Heart right ventricle (tissue), 16 donors: ENCODE results near the gene PPIP5K1. TPM values are rescaled to one million over a fixed set of nuclear protein-coding genes. Genes with fewer than 3 reads are reported as not detected.

ENCODE experiments used
- ATAC-seq, 8 donors: fragments of 200-7000 bp; cut with Tn5 transposase; one replicate each; pipeline ENCODE4 v1.9.1; 2020; ENCODE audit warnings: mild to moderate bottlenecking in 8 of 8, moderate library complexity in 8 of 8, moderate number of reproducible peaks in 1 of 8
- DNase-seq, 2 donors: peaks; one replicate each; pipeline ENCODE4 v3.0.0-alpha.2; 2020
- H3K27ac ChIP-seq, 10 donors: fragments of 200-600 bp; sonication (generic) in 2 of 10; one replicate each; pipeline versions ENCODE4 v1.5.0 to v1.8.0; 2020 to 2022; ENCODE audit warnings: mild to moderate bottlenecking in 3 of 10
- H3K27me3 ChIP-seq, 7 donors: fragments of 200-600 bp; one replicate each; pipeline ENCODE4 v1.8.0; 2021 to 2022; ENCODE audit warnings: mild to moderate bottlenecking in 2 of 7
- H3K36me3 ChIP-seq, 9 donors: fragments of 200-600 bp; sonication (generic) in 1 of 9; one replicate each; pipeline versions ENCODE4 v1.5.0 to v1.8.0; 2020 to 2022; ENCODE audit warnings: mild to moderate bottlenecking in 2 of 9
- H3K4me1 ChIP-seq, 9 donors: fragments of 200-600 bp; sonication (generic) in 1 of 9; one replicate each; pipeline versions ENCODE4 v1.5.0 to v1.8.0; 2020 to 2022; ENCODE audit warnings: mild to moderate bottlenecking in 4 of 9
- H3K4me3 ChIP-seq, 10 donors: fragments of 200-600 bp; sonication (generic) in 2 of 10; one replicate each; pipeline versions ENCODE4 v1.5.0 to v1.8.0; 2020 to 2022; ENCODE audit warnings: mild to moderate bottlenecking in 7 of 10, moderate library complexity in 2 of 10
- H3K9me3 ChIP-seq, 11 donors: fragments of 200-600 bp in 10 of 11; sonication (generic) in 2 of 11; one replicate each; pipeline versions ENCODE4 v1.5.0 to v1.8.0; 2013 to 2022; ENCODE audit warnings: mild to moderate bottlenecking in 2 of 11, control low read depth in 1 of 11, moderate library complexity in 1 of 11
- WGBS, 2 donors: extraction: QIAGEN DNeasy Blood & Tissue Kit; methylation state at CpG; one replicate each; pipeline ENCODE4 v1.1.7; 2013; ENCODE audit warnings: inconsistent platforms in 1 of 2; 5-methylcytosine and 5-hydroxymethylcytosine counted together
- intact Hi-C, 10 donors: fragments of 100-400 bp; cut with DNase I; formaldehyde crosslinking; loops; one replicate each; pipeline versions ENCODE4 v1.11.1 to v1.14.2; 2022
- polyA plus RNA-seq, 2 donors: library from polyadenylated mRNA; stranded (reverse); fragments of 200-250 nt; gene quantifications; one replicate each; pipeline ENCODE4 v1.2.3, GENCODE V29; 2013
- total RNA-seq, 10 donors: library from RNA; stranded (reverse); fragmentation: NEBNext Ultra II Directional in 3 of 10; extraction: Animal tissue kit (Norgen Biotek cat#: 25700) in 3 of 10; gene quantifications; one replicate each; pipeline versions ENCODE4 v1.2.1 to v1.2.4, GENCODE V29; 2021 to 2023
- TF ChIP-seq, protein P1 (sequence below), 9 donors: fragments of 200-600 bp; sonication (generic) in 2 of 9; IDR thresholded peaks; one replicate each; pipeline versions ENCODE4 v1.5.0 to v1.8.0; 2021 to 2022; ENCODE audit warnings: antibody characterized with exemption in 9 of 9, mild to moderate bottlenecking in 5 of 9, moderate library complexity in 1 of 9
- donor health status: Arrhythmogenic right ventricular cardiomyopathy.
- donor health status: ischemic (EF 13 %, LVEDD 7.1; RV severe dilation, severe dysfunction).
- donor health status: healthy with polysubstance abuse.
- donor health status: DM: no; HTN: yes; CAD: no.
- donor health status: DM: no; HTN: no; CAD: no.
- donor health status: ischemic (EF 25% LVEDD 6.9; RV normal size, moderate dysfunction).
- donor health status: ischemic (EF 25% LVEDD 5.7; RV mildly dilated, moderate dysfunction).
- donor health status: healthy.
- donor health status: DM: yes; HTN: yes; CAD: no.
- donor health status: Ischemic cardiomyopathy.
- donor health status: ischemic (EF 35%, LVEDD 5.7; RV mildly dilated, moderate dysfunction).
- donor health status: nonischemic (EF 11% LVEDD 7.7; RV severe dilation, severe dysfunction).
- donor health status: DM: yes; HTN: yes; CAD: no.
- donor health status: PGD.
- donor health status: ischemic (EF 29% LVEDD 5.4; RV normal size, mild dysfunction).
- donor health status: nonischemic (EF 23%, LVEDD 6.1; RV moderate dilation, normal function).

The PPIP5K1 gene
- total and polyA plus RNA-seq, 12 donors: 3.2 to 33.9 (median 16.2) TPM

GRCh38 chr15:43552256-43552655 is 37.8 kb downstream of the PPIP5K1 start:
- H3K36me3 ChIP-seq: peaks cover 0 to 55% (median 12%) of the 10 kb centered on the region in 9 donors
- H3K9me3 ChIP-seq: peaks cover 0 to 8% (median 0%) of the 10 kb centered on the region in 11 donors
- no peak for ATAC-seq
- no peak overlapping the region for H3K4me3 ChIP-seq
- peaks cover 0 to 5% (median 0%) of the 10 kb centered on the region in 9 donors for H3K4me1 ChIP-seq
- no peak for DNase-seq
- H3K27ac ChIP-seq: no peak overlapping the region
- 95% methylated on average over 4 of the region's 4 CpGs for WGBS, 2 donors
- no peaks in the 10 kb centered on the region for H3K27me3 ChIP-seq
- intact Hi-C loops: no loop called here
- TF ChIP-seq, protein P1, sequence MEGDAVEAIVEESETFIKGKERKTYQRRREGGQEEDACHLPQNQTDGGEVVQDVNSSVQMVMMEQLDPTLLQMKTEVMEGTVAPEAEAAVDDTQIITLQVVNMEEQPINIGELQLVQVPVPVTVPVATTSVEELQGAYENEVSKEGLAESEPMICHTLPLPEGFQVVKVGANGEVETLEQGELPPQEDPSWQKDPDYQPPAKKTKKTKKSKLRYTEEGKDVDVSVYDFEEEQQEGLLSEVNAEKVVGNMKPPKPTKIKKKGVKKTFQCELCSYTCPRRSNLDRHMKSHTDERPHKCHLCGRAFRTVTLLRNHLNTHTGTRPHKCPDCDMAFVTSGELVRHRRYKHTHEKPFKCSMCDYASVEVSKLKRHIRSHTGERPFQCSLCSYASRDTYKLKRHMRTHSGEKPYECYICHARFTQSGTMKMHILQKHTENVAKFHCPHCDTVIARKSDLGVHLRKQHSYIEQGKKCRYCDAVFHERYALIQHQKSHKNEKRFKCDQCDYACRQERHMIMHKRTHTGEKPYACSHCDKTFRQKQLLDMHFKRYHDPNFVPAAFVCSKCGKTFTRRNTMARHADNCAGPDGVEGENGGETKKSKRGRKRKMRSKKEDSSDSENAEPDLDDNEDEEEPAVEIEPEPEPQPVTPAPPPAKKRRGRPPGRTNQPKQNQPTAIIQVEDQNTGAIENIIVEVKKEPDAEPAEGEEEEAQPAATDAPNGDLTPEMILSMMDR (IDR thresholded peaks at IDR 0.05): no peak

DNA sequence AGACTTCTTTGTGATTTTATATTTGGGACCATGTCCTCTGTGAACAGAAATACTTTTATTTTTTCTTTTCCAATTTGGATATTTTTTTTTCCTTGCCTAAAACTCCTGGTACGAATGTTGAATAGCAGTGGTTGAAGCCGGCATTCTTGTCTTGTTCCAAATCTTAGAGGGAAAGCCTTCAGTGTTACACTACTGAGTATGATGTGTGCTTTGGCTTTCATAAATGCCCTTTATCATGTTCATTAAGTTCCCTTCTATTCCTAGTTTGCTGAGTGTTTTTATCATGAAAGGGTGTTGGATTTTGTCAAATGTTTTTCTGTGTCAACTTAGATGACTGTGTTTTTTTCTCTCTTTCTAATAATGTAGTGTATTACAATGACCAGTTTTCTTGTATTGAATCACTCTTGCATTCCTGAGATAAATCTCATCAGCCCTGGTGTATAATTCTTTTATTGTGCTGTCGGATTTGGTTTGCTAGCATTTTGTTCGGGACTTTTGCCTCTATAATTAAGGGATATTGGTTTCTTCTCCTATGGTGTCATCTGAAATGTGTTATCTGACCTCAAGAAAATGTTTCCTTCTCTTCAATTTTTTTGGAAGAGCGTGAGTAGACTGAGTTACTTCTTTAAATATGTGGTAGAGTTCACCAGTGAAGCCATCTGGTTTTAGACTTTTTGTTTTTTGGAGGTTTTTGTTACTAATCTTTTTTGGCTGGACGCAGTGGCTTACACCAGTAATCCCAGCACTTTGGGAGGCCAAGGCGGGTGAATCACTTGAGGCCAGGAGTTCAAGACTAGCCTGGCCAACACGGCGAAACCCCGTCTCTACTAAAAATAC is 39.3 kb downstream of the PPIP5K1 start:
- Histone ChIP-seq H3K36me3 (peaks cover 0 to 45% (median 3%) of the 10 kb centered on the region in 9 donors), H3K9me3 (peaks cover 0 to 9% (median 0%) of the 10 kb centered on the region in 11 donors), H3K4me1 (peaks cover 0 to 5% (median 0%) of the 10 kb centered on the region in 9 donors), H3K27ac (peak overlapping the region in 1 of 10 donors; percentile 41), H3K27me3 (no peaks in the 10 kb centered on the region), H3K4me3 (no peak overlapping the region)
- TF ChIP-seq, protein P1 (IDR thresholded peaks at IDR 0.05): no peak
- ATAC-seq (peak in 3 of 8 donors; percentile 46 to 70 (median 65)), DNase-seq (no peak)
- intact Hi-C loops: no loop called here
- WGBS, 2 donors: 64 to 70% methylated on average over 10 of the region's 10 CpGs

- ATAC-seq (no peak), DNase-seq (no peak)
- Histone ChIP-seq H3K27ac (no peak overlapping the region), H3K4me3 (no peak overlapping the region), H3K27me3 (no peaks in the 10 kb centered on the region), H3K36me3 (peaks cover 0 to 28% (median 3%) of the 10 kb centered on the region in 9 donors), H3K9me3 (peaks cover 0 to 17% (median 4%) of the 10 kb centered on the region in 11 donors), H3K4me1 (peaks cover 0 to 5% (median 0%) of the 10 kb centered on the region in 9 donors)
- intact Hi-C loops: no loop called here
- WGBS, 2 donors: 99 to 100% methylated on average over 2 of the region's 2 CpGs
- TF ChIP-seq, protein P1 (IDR thresholded peaks at IDR 0.05): no peak
These were observed 42.5 kb downstream of the PPIP5K1 start for GRCh38 chr15:43547539-43547938.

GRCh38 chr15:43545426-43545825 is 44.6 kb downstream of the PPIP5K1 start:
- ATAC-seq (no peak), DNase-seq (no peak)
- WGBS, 2 donors: 89 to 95% methylated on average over 1 of the region's 1 CpG
- Histone ChIP-seq H3K27ac (no peak overlapping the region), H3K4me3 (no peak overlapping the region), H3K9me3 (peaks cover 0 to 17% (median 4%) of the 10 kb centered on the region in 11 donors), H3K36me3 (peaks cover 0 to 21% (median 3%) of the 10 kb centered on the region in 9 donors), H3K4me1 (peaks cover 0 to 3% (median 0%) of the 10 kb centered on the region in 9 donors), H3K27me3 (no peaks in the 10 kb centered on the region)
- intact Hi-C loops: no loop called here
- TF ChIP-seq, protein P1 (IDR thresholded peaks at IDR 0.05): no peak
